GM18505 (cell line): ENCODE results near the gene CYP3A4.

Source experiments
- ATAC-seq: cut with Tn5 transposase; IDR thresholded peaks from one replicate; pipeline ENCODE4 v1.9.1; 2021; ENCODE audit not compliant: unreplicated experiment
- POLR2A ChIP-seq: IDR thresholded peaks from 4 replicates; pipeline ENCODE4 v1.6.1; 2011; ENCODE audit warnings: borderline replicate concordance; ENCODE audit not compliant: insufficient read depth, insufficient read length; ENCODE audit errors: extremely low read depth

Gene CYP3A4

DNA sequence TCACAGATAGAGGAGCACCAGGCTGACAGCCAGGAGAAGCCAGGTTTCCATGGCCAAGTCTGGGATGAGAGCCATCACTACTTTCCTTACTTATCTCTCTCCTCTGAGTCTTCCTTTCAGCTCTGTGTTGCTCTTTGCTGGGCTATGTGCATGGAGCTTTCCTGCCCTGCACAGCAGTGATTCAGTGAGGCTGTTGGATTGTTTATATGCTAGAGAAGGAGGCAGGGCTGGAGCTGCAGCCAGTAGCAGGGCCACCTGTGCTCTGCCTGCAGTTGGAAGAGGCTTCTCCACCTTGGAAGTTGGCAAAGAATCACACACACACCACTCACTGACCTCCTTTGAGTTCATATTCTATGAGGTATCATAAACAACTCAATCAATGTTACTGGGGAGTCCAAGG is at the start of gene CYP3A4:
Gene CYP3A4 (minus strand): TSS at position 178 of the 400 bp plus-strand sequence. CDS start 103 bp downstream, at position 75.
- TF ChIP-seq POLR2A: no peak
- ATAC-seq: no peak

DNA sequence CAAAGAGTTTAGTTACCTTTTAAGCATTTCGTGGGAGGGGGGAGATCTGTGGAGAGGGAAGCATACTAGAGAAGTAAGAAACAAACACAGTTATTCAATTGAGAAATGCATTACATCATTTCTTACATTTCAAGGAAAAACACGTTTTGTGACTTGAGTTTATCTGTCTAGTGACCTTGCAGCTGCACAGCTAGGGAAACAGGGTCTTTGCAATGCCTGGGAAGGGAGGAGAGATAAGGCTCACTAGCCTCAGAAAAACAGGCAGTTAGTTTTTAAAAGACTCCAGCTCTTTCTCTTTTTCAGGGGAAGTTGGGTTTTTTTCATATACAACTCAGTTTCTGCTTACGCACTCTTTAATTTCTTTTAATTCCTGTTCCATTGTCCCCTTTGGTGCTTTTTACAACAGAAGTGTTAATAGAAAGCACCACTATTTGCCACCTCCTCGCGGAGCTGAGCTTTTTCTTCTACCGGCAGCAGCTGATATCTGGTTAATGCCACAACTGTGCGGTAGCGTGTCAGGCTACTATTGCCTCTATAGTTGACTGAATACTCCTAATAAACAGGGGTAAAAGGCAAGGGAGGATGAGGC is 49.4 kb upstream of the CYP3A4 start:
- no peak for TF ChIP-seq POLR2A
- ATAC-seq: no peak

DNA sequence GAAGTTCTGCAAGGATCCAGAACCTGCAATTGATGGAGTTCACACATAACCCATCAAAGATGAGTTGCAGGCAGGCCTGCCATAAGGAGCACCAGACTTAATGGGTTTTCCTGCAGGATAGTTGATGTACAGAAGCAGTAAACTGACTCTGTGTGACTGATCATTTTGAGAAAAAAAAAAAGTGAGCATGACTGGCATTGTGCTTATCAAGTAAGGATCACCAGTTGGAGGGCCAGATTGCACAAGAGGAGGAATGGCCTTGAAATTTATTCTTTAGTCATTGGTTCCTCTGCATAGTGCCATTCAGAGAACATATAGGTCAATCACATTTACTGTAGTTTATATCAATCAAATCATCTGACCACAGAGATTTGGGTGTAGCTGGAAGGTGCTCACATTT is 47.6 kb upstream of the CYP3A4 start:
- no peak for ATAC-seq
- no peak for TF ChIP-seq POLR2A

GRCh38 chr7:99829524-99830160 is 45.7 kb upstream of the CYP3A4 start:
- no peak for ATAC-seq
- TF ChIP-seq POLR2A: no peak

DNA sequence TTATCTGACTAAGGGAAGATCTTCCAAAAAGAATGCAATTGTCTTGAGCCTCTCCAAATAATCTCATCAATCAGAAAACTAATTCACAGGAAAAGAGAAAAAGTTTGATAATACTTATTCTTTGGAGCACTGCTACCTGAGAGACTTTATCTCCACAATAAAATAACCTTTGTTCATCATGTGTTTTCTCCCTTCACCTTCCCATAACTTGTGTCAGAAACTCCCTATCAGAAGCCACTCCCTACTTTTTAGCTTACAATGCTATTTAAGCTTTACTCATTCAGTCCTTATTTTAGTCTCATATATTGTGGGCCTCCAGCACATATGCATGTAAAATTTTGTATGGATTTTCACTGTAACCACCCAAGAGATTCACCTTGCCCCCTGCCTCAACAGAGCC is 44.8 kb upstream of the CYP3A4 start:
- no peak for TF ChIP-seq POLR2A
- no peak for ATAC-seq

DNA sequence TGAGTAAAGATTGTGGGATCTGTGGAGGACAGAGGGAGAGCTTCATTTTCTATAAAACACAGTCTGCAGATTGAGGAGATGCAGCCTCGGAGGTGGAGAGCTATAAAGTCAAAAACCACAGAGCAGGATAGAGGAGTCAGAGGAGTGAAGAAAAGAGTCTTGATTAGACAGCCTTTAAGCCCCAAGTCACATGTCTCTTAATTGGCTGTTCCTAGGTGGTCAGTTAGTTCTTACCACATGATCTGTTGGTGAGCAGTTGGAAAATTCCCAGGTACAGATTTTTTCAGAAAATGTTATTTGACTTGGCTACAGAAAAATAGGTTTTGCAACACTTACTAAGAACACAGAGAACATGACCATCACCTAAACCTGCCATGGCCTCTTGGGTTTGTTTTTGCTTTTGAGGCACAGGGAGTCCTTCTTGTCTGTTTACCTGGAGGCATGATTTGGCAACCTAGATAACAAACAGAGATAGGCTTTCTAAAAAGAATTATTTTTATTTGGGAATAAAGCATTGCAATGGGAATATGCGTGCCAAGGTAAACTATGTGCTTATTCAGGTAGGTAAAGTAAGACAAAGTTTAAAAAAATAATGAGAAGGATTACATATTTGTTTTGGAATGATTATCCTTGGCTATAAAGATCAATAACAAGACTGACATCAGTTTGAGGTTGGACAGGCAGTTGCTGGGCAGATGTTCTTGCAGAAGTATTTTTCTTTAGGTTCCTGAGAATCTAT is 43.2 kb upstream of the CYP3A4 start:
- no peak for TF ChIP-seq POLR2A
- no peak for ATAC-seq

- no peak for ATAC-seq
- no peak for TF ChIP-seq POLR2A
These were observed 41.9 kb upstream of the CYP3A4 start for GRCh38 chr7:99825873-99826272.

- ATAC-seq: no peak
- no peak for TF ChIP-seq POLR2A
These were observed 41.5 kb upstream of the CYP3A4 start for GRCh38 chr7:99825452-99825851.

DNA sequence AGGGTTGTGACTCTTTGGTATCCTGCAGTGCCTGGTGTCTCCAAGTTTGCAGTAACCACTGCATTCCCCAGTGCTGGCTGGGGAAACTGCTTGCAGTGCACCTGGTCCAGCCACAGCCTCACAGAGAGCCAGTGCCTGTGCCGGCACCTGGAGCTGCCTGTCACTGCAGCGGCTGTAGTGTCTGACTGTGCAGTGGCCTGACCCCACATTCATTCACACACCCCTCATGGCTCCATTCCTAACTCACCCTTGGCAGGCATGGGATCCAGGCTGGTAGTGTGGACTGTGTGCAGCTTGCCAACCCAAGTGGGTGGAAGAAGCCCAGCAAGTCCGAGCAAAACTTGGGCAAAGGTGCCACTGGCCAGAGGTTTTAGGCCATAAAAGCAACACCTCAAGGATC is 40.1 kb upstream of the CYP3A4 start:
- no peak for ATAC-seq
- TF ChIP-seq POLR2A: no peak

GRCh38 chr7:99822731-99823718 is 39.0 kb upstream of the CYP3A4 start:
- no peak for TF ChIP-seq POLR2A
- no peak for ATAC-seq

GRCh38 chr7:99820408-99821027 is 36.5 kb upstream of the CYP3A4 start:
- ATAC-seq: no peak
- TF ChIP-seq POLR2A: no peak

DNA sequence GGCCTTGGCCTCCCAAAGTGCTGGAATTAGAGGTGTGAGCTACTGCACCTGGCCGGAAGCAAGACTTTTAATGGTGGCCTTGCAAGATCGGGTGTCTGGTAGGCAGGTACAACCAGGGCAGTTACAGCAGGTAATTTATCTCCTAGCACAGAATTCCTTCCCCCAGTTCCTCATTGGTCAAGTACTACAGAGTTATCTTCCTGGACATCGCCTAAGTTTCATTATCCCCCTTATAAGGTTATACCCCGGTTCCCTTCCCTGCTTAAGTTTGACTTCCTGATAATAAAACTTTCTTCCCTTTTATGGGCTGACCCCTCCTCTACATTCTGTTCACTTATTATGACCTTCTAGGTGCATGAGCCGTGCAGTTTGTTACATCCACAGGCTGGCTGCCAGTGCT is 24.8 kb upstream of the CYP3A4 start:
- no peak for TF ChIP-seq POLR2A
- ATAC-seq: no peak
